Loucy (cell line): ENCODE results near the gene TBXT.

Experiments
- H2AFZ ChIP-seq: fragments of 200-600 bp; sonication (generic); 2 replicates; pipeline ENCODE4 v1.6.0; 2016; ENCODE audit warnings: antibody characterized with exemption, mild to moderate bottlenecking, low read length, moderate library complexity
- H3F3A ChIP-seq: fragments of 200-600 bp; 2 replicates; pipeline ENCODE4 v1.6.0; 2016; ENCODE audit warnings: antibody characterized with exemption, low read depth, mild to moderate bottlenecking
- H3K27me3 ChIP-seq: fragments of 200-600 bp; sonication (generic); 2 replicates; pipeline ENCODE4 v1.6.1; 2014; ENCODE audit warnings: low read length, mild to moderate bottlenecking; ENCODE audit not compliant: insufficient read depth, poor library complexity, severe bottlenecking
- H3K36me3 ChIP-seq: fragments of 200-600 bp; sonication (generic); 2 replicates; pipeline ENCODE4 v1.6.1; 2016; ENCODE audit warnings: low read length; ENCODE audit not compliant: insufficient read depth
- H3K4me1 ChIP-seq: fragments of 200-600 bp; sonication (generic); 2 replicates; pipeline ENCODE4 v1.5.1; 2014; ENCODE audit warnings: low read length, mild to moderate bottlenecking; ENCODE audit not compliant: insufficient read depth, poor library complexity, severe bottlenecking
- H3K4me2 ChIP-seq: fragments of 200-600 bp; sonication (generic); 2 replicates; pipeline ENCODE4 v1.6.0; 2014; ENCODE audit warnings: antibody characterized with exemption, low read length, low read depth, mild to moderate bottlenecking; ENCODE audit not compliant: poor library complexity, severe bottlenecking
- H3K4me3 ChIP-seq: fragments of 200-600 bp; sonication (generic); 2 replicates; pipeline ENCODE4 v1.5.1; 2014; ENCODE audit warnings: low read length, mild to moderate bottlenecking, mixed read lengths; ENCODE audit not compliant: poor library complexity, severe bottlenecking
- H3K79me2 ChIP-seq: fragments of 200-600 bp; sonication (generic); 2 replicates; pipeline ENCODE4 v1.6.1; 2014; ENCODE audit warnings: low read length; ENCODE audit not compliant: insufficient read depth
- H3K9ac ChIP-seq: fragments of 200-600 bp; sonication (generic); 2 replicates; pipeline ENCODE4 v1.6.0; 2014; ENCODE audit warnings: mild to moderate bottlenecking, low read depth, low read length, moderate library complexity; ENCODE audit not compliant: poor library complexity, severe bottlenecking
- H3K9me2 ChIP-seq: fragments of 200-600 bp; sonication (generic); replicated peaks from 2 replicates; pipeline ENCODE4 v1.6.1; 2016; ENCODE audit warnings: low read depth, low read length, mixed read lengths
- H3K9me3 ChIP-seq: fragments of 200-600 bp; sonication (generic); 2 replicates; pipeline ENCODE4 v1.6.1; 2014; ENCODE audit warnings: mild to moderate bottlenecking, antibody characterized with exemption, low read length, low read depth; ENCODE audit not compliant: insufficient read depth
- H4K20me1 ChIP-seq: fragments of 200-600 bp; sonication (generic); 2 replicates; pipeline ENCODE4 v1.6.0; 2014; ENCODE audit warnings: antibody characterized with exemption, low read length, mild to moderate bottlenecking; ENCODE audit not compliant: insufficient read depth, poor library complexity, severe bottlenecking
- CTCF ChIP-seq: fragments of 200-600 bp; sonication (generic); conservative IDR thresholded peaks from 2 replicates; pipeline ENCODE4 v1.5.1; 2014; ENCODE audit warnings: mild to moderate bottlenecking, antibody characterized with exemption, low read length
- EZH2phosphoT487 ChIP-seq: fragments of 200-600 bp; IDR thresholded peaks from 2 replicates; pipeline ENCODE4 v1.6.1; 2018; ENCODE audit warnings: antibody characterized with exemption, mild to moderate bottlenecking, moderate library complexity, borderline replicate concordance

The TBXT gene

GRCh38 chr6:166121726-166122125 lies 45.9 kb downstream of the TBXT start:
- no peaks in the 10 kb centered on the region for H3K27me3 ChIP-seq
- TF ChIP-seq CTCF (no peak), EZH2phosphoT487 (no peak)
- H3K4me1 ChIP-seq = no peaks in the 10 kb centered on the region
- no peaks in the 10 kb centered on the region for H3K9me2 ChIP-seq
- no peaks in the 10 kb centered on the region for H4K20me1 ChIP-seq
- H3F3A ChIP-seq = no peaks in the 10 kb centered on the region
- no peaks in the 10 kb centered on the region for H3K9me3 ChIP-seq
- no peaks in the 10 kb centered on the region for H3K79me2 ChIP-seq
- no peak overlapping the region for H3K9ac ChIP-seq
- H3K4me2 ChIP-seq = no peak overlapping the region
- H3K4me3 ChIP-seq = no peak overlapping the region
- H3K36me3 ChIP-seq = no peaks in the 10 kb centered on the region
- peak overlapping the region; percentile 36; the same call in 1 of the 2 replicates for H2AFZ ChIP-seq

GRCh38 chr6:166119116-166119911 lies 48.3 kb downstream of the TBXT start:
- Histone ChIP-seq H4K20me1 (no peaks in the 10 kb centered on the region), H3K79me2 (no peaks in the 10 kb centered on the region), H3K9me2 (no peaks in the 10 kb centered on the region), H3F3A (no peaks in the 10 kb centered on the region), H3K27me3 (no peaks in the 10 kb centered on the region), H3K36me3 (no peaks in the 10 kb centered on the region), H3K4me3 (no peak overlapping the region), H3K9me3 (peaks cover 3% of the 10 kb centered on the region; the same call in 1 of the 2 replicates), H3K4me2 (no peak overlapping the region), H3K9ac (no peak overlapping the region), H2AFZ (0 out of 2 replicates have a peak overlapping the region, but pooled peaks have one; percentile 45), H3K4me1 (no peaks in the 10 kb centered on the region)
- no peak for TF ChIP-seq CTCF
- TF ChIP-seq EZH2phosphoT487 = no peak

- Histone ChIP-seq H3K9ac (no peak overlapping the region), H3F3A (no peaks in the 10 kb centered on the region), H3K36me3 (no peaks in the 10 kb centered on the region), H3K4me3 (no peak overlapping the region), H3K27me3 (no peaks in the 10 kb centered on the region), H2AFZ (no peak overlapping the region), H3K4me1 (no peaks in the 10 kb centered on the region), H4K20me1 (no peaks in the 10 kb centered on the region), H3K79me2 (no peaks in the 10 kb centered on the region), H3K9me2 (no peaks in the 10 kb centered on the region), H3K4me2 (no peak overlapping the region), H3K9me3 (peaks cover 3% of the 10 kb centered on the region; the same call in 1 of the 2 replicates)
- TF ChIP-seq EZH2phosphoT487 = no peak
- no peak for TF ChIP-seq CTCF
These were observed 52.0 kb downstream of the TBXT start for GRCh38 chr6:166115609-166116008.
